CD4-positive, alpha-beta T cell treated with Interferon gamma for 1 hour (primary cell): Measurements from ENCODE around the gene ENPP6.
"Not testable (repeated sequence)": the region's sequence is repeated elsewhere in the genome, so short reads cannot be mapped to it uniquely, and the experiment has no call there.

Experiments used
- DNase-seq: peaks from one replicate; pipeline ENCODE4 v3.0.0-alpha.2; 2020

The ENPP6 gene

GRCh38 chr4:184234155-184234554 lies 16.5 kb upstream of the ENPP6 start:
- DNase-seq: no peak

GRCh38 chr4:184232975-184233374 lies 15.3 kb upstream of the ENPP6 start:
- no peak for DNase-seq

- no peak for DNase-seq
Observed at GRCh38 chr4:184232202-184232601, 14.5 kb upstream of the ENPP6 start.

- DNase-seq: no peak
Observed at GRCh38 chr4:184231573-184231972, 13.9 kb upstream of the ENPP6 start.

- no peak for DNase-seq
Observed at GRCh38 chr4:184228056-184228705, 10.5 kb upstream of the ENPP6 start.

- no peak for DNase-seq
Observed at GRCh38 chr4:184216515-184216914, 1.2 kb downstream of the ENPP6 start.

- no peak for DNase-seq
Observed at GRCh38 chr4:184215709-184216328, 1.9 kb downstream of the ENPP6 start.

GRCh38 chr4:184214931-184215330 lies 2.7 kb downstream of the ENPP6 start:
- no peak for DNase-seq

GRCh38 chr4:184207734-184208607 lies 9.7 kb downstream of the ENPP6 start:
- DNase-seq: not testable (repeated sequence)

- DNase-seq: no peak
Observed at GRCh38 chr4:184205243-184205642, 12.4 kb downstream of the ENPP6 start.

GRCh38 chr4:184203300-184203699 lies 14.4 kb downstream of the ENPP6 start:
- no peak for DNase-seq

GRCh38 chr4:184201179-184201578 lies 16.5 kb downstream of the ENPP6 start:
- no peak for DNase-seq

GRCh38 chr4:184200296-184200695 lies 17.4 kb downstream of the ENPP6 start:
- DNase-seq: no peak

- DNase-seq: no peak
Observed at GRCh38 chr4:184199780-184200179, 17.9 kb downstream of the ENPP6 start.

GRCh38 chr4:184198190-184198589 lies 19.5 kb downstream of the ENPP6 start:
- DNase-seq: no peak

GRCh38 chr4:184197536-184198082 lies 20.1 kb downstream of the ENPP6 start:
- no peak for DNase-seq

- DNase-seq: no peak
Observed at GRCh38 chr4:184196730-184197385, 20.8 kb downstream of the ENPP6 start.

- no peak for DNase-seq
Observed at GRCh38 chr4:184193556-184194525, 23.8 kb downstream of the ENPP6 start.

- DNase-seq: no peak
Observed at GRCh38 chr4:184192933-184193332, 24.7 kb downstream of the ENPP6 start.

GRCh38 chr4:184191267-184191666 lies 26.4 kb downstream of the ENPP6 start:
- no peak for DNase-seq

- DNase-seq: no peak
Observed at GRCh38 chr4:184190711-184191110, 27.0 kb downstream of the ENPP6 start.

- DNase-seq: no peak
Observed at GRCh38 chr4:184189966-184190365, 27.7 kb downstream of the ENPP6 start.
